Stimulated activated CD8-positive, alpha-beta memory T cell treated with anti-CD3 and anti-CD28 coated beads, Interleukin-4, amount 100 ng/mL, for 48 hours (primary cell): ENCODE measurements around the gene POLE4.

Source experiments
- DNase-seq: peaks from one replicate; pipeline ENCODE4 v3.0.0-alpha.2; 2020

Gene POLE4

GRCh38 chr2:75003276-75003675 lies 44.8 kb downstream of the POLE4 start:
- no peak for DNase-seq

DNA sequence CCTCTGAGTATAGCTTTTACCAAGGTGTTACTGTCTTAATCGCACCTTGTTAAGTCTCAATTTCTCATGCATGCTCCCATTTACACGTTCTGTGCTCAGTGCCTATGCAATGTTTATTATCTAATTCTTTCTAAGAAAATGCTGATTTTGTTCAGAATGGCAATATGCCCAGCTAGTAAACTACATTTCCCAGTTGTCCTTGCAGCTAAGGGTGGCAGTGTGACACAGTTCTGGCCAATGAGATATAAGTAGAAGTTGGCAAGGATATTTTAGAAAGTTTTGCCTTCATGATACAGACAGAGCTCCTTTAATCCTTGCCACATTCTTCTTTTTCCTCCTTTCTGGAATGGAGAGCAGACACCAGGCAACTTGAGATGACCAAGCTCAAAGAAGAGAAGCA lies 45.3 kb downstream of the POLE4 start:
- DNase-seq = no peak

DNA sequence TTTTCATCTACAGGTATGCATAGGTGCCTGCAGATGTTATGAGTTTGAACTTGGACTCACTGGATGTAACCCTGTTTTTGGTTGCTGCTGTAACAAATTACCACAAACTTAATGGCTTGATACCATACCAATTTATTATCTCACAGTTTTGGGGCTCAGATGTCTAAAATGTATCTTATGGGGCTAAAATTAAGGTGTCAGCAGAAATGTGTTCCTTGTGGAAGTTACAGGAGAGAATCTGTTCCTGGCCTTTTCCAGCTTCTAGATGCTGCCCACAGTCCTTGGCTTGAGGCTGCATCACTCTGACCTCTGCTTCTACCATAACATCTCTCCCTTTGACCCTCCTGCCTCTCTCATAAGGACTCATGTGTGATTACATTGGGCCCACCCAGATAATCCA lies 47.6 kb downstream of the POLE4 start:
- DNase-seq = no peak

DNA sequence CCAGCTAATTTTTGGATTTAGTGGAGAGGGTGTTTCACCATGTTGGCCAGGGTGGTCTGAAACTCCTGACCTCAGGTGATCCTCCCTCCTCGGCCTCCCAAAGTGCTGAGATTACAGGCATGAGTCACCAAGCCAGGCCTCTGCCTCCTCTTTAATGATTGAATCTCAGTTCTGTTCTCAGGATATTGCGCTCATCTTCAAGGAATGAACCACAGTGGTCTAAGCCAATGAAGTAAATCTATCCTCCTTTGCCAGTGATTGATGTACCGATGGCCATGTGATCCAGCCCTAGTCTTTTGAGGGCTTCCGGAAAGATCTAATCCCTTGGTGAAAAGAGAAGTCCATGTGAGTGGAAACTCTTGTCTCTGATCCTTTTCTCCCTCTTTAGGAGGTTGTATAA lies 48.6 kb downstream of the POLE4 start:
- no peak for DNase-seq

DNA sequence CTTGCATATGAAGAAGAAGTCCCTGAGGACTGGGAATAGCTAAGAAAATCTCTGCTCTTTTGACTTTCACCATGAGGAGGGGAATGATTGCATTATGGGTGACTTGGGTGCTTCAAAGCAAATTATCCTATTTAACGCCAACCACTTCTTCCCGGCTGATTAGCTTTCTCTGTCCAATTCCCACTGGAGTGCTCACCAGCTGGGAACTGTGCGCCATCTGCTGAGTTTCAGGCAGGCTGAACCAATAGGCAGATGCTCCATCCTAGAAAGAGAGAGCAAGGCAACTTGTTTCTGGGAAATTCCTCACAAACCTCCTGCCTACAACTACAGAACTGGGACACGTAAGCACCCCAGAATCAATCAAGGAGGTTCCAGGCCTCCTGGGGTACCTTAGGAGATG lies 49.4 kb downstream of the POLE4 start:
- DNase-seq = no peak

- no peak for DNase-seq
Observed at GRCh38 chr2:75010571-75010970, 52.1 kb downstream of the POLE4 start.

DNA sequence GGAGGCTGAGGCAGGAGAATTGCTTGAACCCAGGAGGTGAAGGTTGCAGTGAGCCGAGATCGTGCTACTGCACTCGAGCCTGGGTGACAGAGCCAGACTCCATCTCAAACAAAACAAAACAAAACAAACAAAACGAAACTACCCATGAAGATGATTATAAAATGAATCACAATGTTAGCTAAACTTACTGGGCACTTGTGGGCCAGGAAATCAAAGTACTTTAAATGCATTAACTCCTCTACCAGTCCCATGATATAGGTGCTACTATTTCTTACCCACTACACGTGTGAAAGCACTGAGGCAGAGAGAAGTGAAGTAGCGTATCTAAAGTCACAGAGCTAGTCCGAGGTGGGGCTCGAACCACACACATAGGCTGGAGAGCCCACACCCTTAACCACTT lies 53.6 kb downstream of the POLE4 start:
- no peak for DNase-seq

DNA sequence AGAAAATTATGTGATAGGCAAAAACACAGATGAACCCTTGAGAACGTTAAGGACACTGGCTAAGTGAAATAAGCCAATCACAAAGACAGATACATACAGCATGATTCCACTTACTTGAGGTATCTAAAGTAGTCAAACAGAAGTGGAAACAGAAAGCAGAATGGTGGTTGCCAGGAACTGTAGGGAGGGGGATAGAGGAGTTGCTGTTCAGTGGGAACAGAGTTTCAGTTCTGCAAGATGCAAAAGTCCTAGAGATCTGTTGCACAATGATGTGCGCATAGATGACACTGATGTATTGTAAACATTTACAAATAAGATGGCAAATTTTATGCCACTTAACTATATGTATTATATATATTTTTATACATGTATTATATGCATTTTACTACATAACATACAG lies 59.7 kb downstream of the POLE4 start:
- DNase-seq = no peak
